HL-60 (cell line): ENCODE measurements around the gene STAT5B.
A peak's percentile ranks its signal among the peaks of the same experiment; 100 is the strongest.
"Not testable (repeated sequence)": the region's sequence is repeated elsewhere in the genome, so short reads cannot be mapped to it uniquely, and the experiment has no call there.

Source experiments
- DNase-seq, 2 experiments: peaks; one replicate each; pipeline ENCODE4 v3.0.0-alpha.2; 2010 to 2020; ENCODE audit warnings: low read depth in 1 of 2, low spot score in 1 of 2
- H3K27ac ChIP-seq: fragments of 250-450 bp; sonication (Bioruptor Pico); replicated peaks from 2 replicates; pipeline ENCODE4 v1.5.1; 2020; ENCODE audit warnings: mild to moderate bottlenecking, moderate library complexity
- H3K27me3 ChIP-seq: fragments of 250-450 bp; sonication (Bioruptor Pico); 2 replicates; pipeline ENCODE4 v1.5.1; 2021; ENCODE audit warnings: mild to moderate bottlenecking, moderate library complexity; ENCODE audit not compliant: insufficient read depth, poor library complexity, severe bottlenecking
- H3K4me3 ChIP-seq: replicated peaks from 2 replicates; pipeline ENCODE4 v1.5.1; 2011; ENCODE audit warnings: mild to moderate bottlenecking, control low read depth, low read length; ENCODE audit not compliant: insufficient read depth
- CTCF ChIP-seq: IDR thresholded peaks from one replicate; pipeline ENCODE4 v1.5.1; 2011; ENCODE audit warnings: low read length, control low read depth, inconsistent platforms; ENCODE audit not compliant: insufficient read depth
- GABPA ChIP-seq: IDR thresholded peaks from 2 replicates; pipeline ENCODE4 v1.6.1; 2012; ENCODE audit warnings: low read depth
- POLR2AphosphoS5 ChIP-seq: IDR thresholded peaks from 2 replicates; pipeline ENCODE4 v1.6.1; 2012; ENCODE audit warnings: low read depth
- REST ChIP-seq: IDR thresholded peaks from 2 replicates; pipeline ENCODE4 v1.6.1; 2012; ENCODE audit warnings: low read depth; ENCODE audit not compliant: insufficient replicate concordance
- SPI1 ChIP-seq: IDR thresholded peaks from 2 replicates; pipeline ENCODE4 v1.6.1; 2012; ENCODE audit warnings: low read depth, mild to moderate bottlenecking, borderline replicate concordance

The STAT5B gene

DNA sequence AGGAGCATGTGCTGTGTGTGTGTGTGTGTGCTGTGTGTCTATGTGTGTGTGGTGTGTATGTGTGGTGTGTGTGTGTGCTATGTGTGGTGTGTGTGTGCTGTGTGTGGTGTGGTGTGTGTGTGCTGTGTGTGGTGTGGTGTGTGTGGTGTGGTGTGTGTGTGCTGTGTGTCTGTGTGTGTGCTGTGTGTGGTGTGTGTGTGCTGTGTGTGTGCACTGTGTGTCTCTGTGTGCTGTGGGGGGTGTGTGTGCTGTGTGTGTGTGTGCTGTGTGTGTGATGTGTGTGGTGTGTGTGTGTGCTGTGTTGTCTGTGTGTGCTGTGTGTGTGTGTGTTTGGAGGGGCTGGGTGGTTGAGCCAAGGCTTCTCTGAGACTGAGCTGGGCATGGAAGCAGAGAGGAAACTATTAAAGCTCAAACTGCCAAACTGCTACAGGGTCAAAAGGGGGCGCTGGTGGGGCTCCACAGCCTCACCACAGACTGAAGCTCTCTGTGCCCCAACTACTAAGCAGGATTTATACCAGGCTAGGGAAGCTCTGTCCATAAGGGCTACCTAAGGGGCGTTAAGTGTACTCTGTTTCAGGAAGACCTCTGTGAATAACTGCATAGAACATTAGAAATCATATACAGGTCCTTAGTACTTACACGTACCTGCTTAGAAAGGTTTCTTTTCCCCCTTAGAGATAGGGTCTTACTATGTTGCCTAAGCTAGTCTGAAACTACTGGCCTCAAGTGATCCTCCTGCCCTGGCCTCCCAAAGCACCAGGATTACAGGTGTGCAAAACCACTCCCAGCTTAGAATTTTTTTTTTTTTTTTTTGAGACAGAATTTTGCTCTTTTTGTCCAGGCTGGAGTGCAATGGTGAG lies 54.1 kb downstream of the STAT5B start:
- DNase-seq: peak; percentile 18 to 63
- Histone ChIP-seq H3K27me3 (no peaks in the 10 kb centered on the region), H3K4me3 (no peak overlapping the region), H3K27ac (no peak overlapping the region)
- no peak for TF ChIP-seq SPI1
- TF ChIP-seq CTCF: peak; percentile 71
- no peak for TF ChIP-seq POLR2AphosphoS5
- no peak for TF ChIP-seq GABPA
- no peak for TF ChIP-seq REST

DNA sequence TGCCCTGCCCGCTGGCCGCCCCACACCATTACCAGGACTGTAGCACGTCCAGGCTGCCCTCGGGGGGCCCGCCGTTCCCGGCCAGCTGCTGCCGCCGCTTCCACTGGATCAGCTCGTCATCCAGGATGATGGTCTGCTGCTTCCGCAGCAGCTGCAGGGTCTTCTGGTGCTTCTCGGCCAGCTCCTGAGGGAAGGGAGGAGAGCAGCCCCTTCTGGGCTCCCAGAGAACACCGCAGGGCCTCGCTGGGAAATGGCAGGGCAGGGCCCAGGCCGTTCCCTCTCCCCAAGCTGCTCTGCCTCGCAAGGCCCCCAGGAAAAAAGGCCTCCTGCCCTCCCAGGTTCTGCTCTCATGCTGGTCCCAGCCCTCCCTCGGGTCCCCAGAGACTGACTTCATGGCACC lies 56.9 kb downstream of the STAT5B start:
- H3K27ac ChIP-seq: not testable (repeated sequence)

GRCh38 chr17:42214156-42214555 lies 62.0 kb downstream of the STAT5B start:
- H3K27ac ChIP-seq: no peak overlapping the region
- no peak for TF ChIP-seq GABPA
- no peak for TF ChIP-seq SPI1
- TF ChIP-seq REST: no peak
- no peak for TF ChIP-seq POLR2AphosphoS5
- TF ChIP-seq CTCF: no peak
- no peak for DNase-seq
- H3K4me3 ChIP-seq: no peak overlapping the region
- H3K27me3 ChIP-seq: no peaks in the 10 kb centered on the region

More for the DNA sequence above, 56.9 kb downstream of the STAT5B start:
- H3K27me3 ChIP-seq, H3K4me3 ChIP-seq, DNase-seq: not testable (repeated sequence)

GRCh38 chr17:42212382-42212781 lies 63.8 kb downstream of the STAT5B start:
- no peak overlapping the region for H3K27ac ChIP-seq
- no peak for TF ChIP-seq SPI1
- no peak for TF ChIP-seq REST
- no peak overlapping the region for H3K4me3 ChIP-seq
- H3K27me3 ChIP-seq: no peaks in the 10 kb centered on the region
- DNase-seq: no peak

- not testable (repeated sequence) for DNase-seq, H3K27ac ChIP-seq, H3K4me3 ChIP-seq, H3K27me3 ChIP-seq
Measured at GRCh38 chr17:42211921-42212341, 64.3 kb downstream of the STAT5B start.
